Muscle of leg (tissue), 11 donors: ENCODE results near the gene SERPINA12. TPM values are rescaled to one million over a fixed set of nuclear protein-coding genes. Genes with fewer than 3 reads are reported as not detected.

Source experiments
- DNase-seq: peaks from one replicate; pipeline ENCODE4 v3.0.0; 2013
- H3K27ac ChIP-seq: one replicate; pipeline ENCODE4 v1.5.1; 2013; ENCODE audit warnings: mild to moderate bottlenecking, low read length, control low read depth
- H3K27me3 ChIP-seq: one replicate; pipeline ENCODE4 v1.6.1; 2013; ENCODE audit warnings: low read length; ENCODE audit not compliant: control insufficient read depth, insufficient read depth
- H3K36me3 ChIP-seq: one replicate; pipeline ENCODE4 v1.6.1; 2013; ENCODE audit warnings: low read length; ENCODE audit not compliant: control insufficient read depth, insufficient read depth
- H3K4me1 ChIP-seq: one replicate; pipeline ENCODE4 v1.6.1; 2013; ENCODE audit warnings: low read length; ENCODE audit not compliant: control insufficient read depth, insufficient read depth
- H3K4me3 ChIP-seq: one replicate; pipeline ENCODE4 v1.5.1; 2013; ENCODE audit warnings: low read length, control low read depth
- H3K9me3 ChIP-seq: replicated peaks from 2 replicates; pipeline ENCODE4 v1.6.1; 2013; ENCODE audit warnings: low read depth, low read length; ENCODE audit not compliant: control insufficient read depth
- WGBS: methylation state at CpG from one replicate; pipeline ENCODE4 v1.1.5; 2013; ENCODE audit warnings: missing lambda C conversion rate; ENCODE audit not compliant: insufficient coverage; 5-methylcytosine and 5-hydroxymethylcytosine counted together
- polyA plus RNA-seq, 8 donors: library from polyadenylated mRNA; unstranded; fragments of 120-200 nt; gene quantifications; one replicate each; pipeline versions ENCODE4 v1.2.1 to v1.2.3, GENCODE V29; 2013; ENCODE audit warnings: inconsistent platforms in 1 of 8, low replicate concordance in 1 of 8; ENCODE audit not compliant: insufficient read length in 8 of 8, insufficient read depth in 1 of 8
- total RNA-seq: library from RNA; stranded (reverse); fragments of 120-200 nt; gene quantifications from one replicate; pipeline ENCODE4 v1.2.4, GENCODE V29; 2013

Gene SERPINA12
- total and polyA plus RNA-seq, 9 donors = not detected

- no peak for DNase-seq
- Histone ChIP-seq H3K4me1 (no peaks in the 10 kb centered on the region), H3K9me3 (peaks cover 3% of the 10 kb centered on the region), H3K36me3 (no peaks in the 10 kb centered on the region), H3K27ac (no peak overlapping the region), H3K4me3 (no peak overlapping the region), H3K27me3 (no peaks in the 10 kb centered on the region)
- WGBS = no CpG with 5 or more reads among the region's 1 CpG
These were observed 51.2 kb downstream of the SERPINA12 start for GRCh38 chr14:94458096-94458495.

GRCh38 chr14:94455928-94456327 lies 53.3 kb downstream of the SERPINA12 start:
- Histone ChIP-seq H3K27me3 (peaks cover 3% of the 10 kb centered on the region), H3K9me3 (peaks cover 3% of the 10 kb centered on the region), H3K27ac (no peak overlapping the region), H3K36me3 (no peaks in the 10 kb centered on the region), H3K4me1 (no peaks in the 10 kb centered on the region), H3K4me3 (no peak overlapping the region)
- WGBS = no CpG with 5 or more reads among the region's 1 CpG
- DNase-seq = no peak

- Histone ChIP-seq H3K9me3 (no peaks in the 10 kb centered on the region), H3K36me3 (no peaks in the 10 kb centered on the region), H3K27ac (no peak overlapping the region), H3K4me1 (no peaks in the 10 kb centered on the region), H3K27me3 (peaks cover 8% of the 10 kb centered on the region), H3K4me3 (no peak overlapping the region)
- DNase-seq = no peak
- WGBS = no CpG with 5 or more reads among the region's 3 CpGs
These were observed 57.4 kb downstream of the SERPINA12 start for GRCh38 chr14:94451826-94452225.

GRCh38 chr14:94451091-94451771 lies 58.0 kb downstream of the SERPINA12 start:
- no peak for DNase-seq
- 3% methylated on average over 5 of the region's 8 CpGs for WGBS
- no peaks in the 10 kb centered on the region for H3K4me1 ChIP-seq
- H3K27me3 ChIP-seq = peaks cover 8% of the 10 kb centered on the region
- no peak overlapping the region for H3K4me3 ChIP-seq
- H3K27ac ChIP-seq = no peak overlapping the region
- no peaks in the 10 kb centered on the region for H3K9me3 ChIP-seq
- no peaks in the 10 kb centered on the region for H3K36me3 ChIP-seq

GRCh38 chr14:94450722-94451090 lies 58.6 kb downstream of the SERPINA12 start:
- H3K9me3 ChIP-seq = no peaks in the 10 kb centered on the region
- no peak overlapping the region for H3K27ac ChIP-seq
- H3K4me3 ChIP-seq = no peak overlapping the region
- 61% methylated on average over 3 of the region's 3 CpGs for WGBS
- no peak for DNase-seq
- H3K36me3 ChIP-seq = no peaks in the 10 kb centered on the region
- no peaks in the 10 kb centered on the region for H3K4me1 ChIP-seq
- H3K27me3 ChIP-seq = peaks cover 8% of the 10 kb centered on the region

GRCh38 chr14:94449930-94450329 lies 59.3 kb downstream of the SERPINA12 start:
- H3K4me1 ChIP-seq = no peaks in the 10 kb centered on the region
- no peak overlapping the region for H3K4me3 ChIP-seq
- no peak for DNase-seq
- no peaks in the 10 kb centered on the region for H3K9me3 ChIP-seq
- 83% methylated on average over 1 of the region's 6 CpGs for WGBS
- H3K27me3 ChIP-seq = peaks cover 8% of the 10 kb centered on the region
- H3K27ac ChIP-seq = no peak overlapping the region
- no peaks in the 10 kb centered on the region for H3K36me3 ChIP-seq

GRCh38 chr14:94448071-94448808 lies 61.0 kb downstream of the SERPINA12 start:
- H3K27ac ChIP-seq = no peak overlapping the region
- no peaks in the 10 kb centered on the region for H3K9me3 ChIP-seq
- no peaks in the 10 kb centered on the region for H3K36me3 ChIP-seq
- 79% methylated on average over 10 of the region's 14 CpGs for WGBS
- H3K4me1 ChIP-seq = no peaks in the 10 kb centered on the region
- peaks cover 8% of the 10 kb centered on the region for H3K27me3 ChIP-seq
- no peak for DNase-seq
- H3K4me3 ChIP-seq = no peak overlapping the region

GRCh38 chr14:94447206-94447605 lies 62.1 kb downstream of the SERPINA12 start:
- Histone ChIP-seq H3K4me3 (no peak overlapping the region), H3K27me3 (peaks cover 8% of the 10 kb centered on the region), H3K9me3 (no peaks in the 10 kb centered on the region), H3K4me1 (no peaks in the 10 kb centered on the region), H3K36me3 (no peaks in the 10 kb centered on the region), H3K27ac (no peak overlapping the region)
- 93% methylated on average over 1 of the region's 3 CpGs for WGBS
- DNase-seq = no peak

- H3K4me3 ChIP-seq = no peak overlapping the region
- no peak for DNase-seq
- H3K27ac ChIP-seq = no peak overlapping the region
- no peaks in the 10 kb centered on the region for H3K36me3 ChIP-seq
- WGBS = 79% methylated on average over 2 of the region's 4 CpGs
- H3K9me3 ChIP-seq = no peaks in the 10 kb centered on the region
- peaks cover 6% of the 10 kb centered on the region for H3K27me3 ChIP-seq
- H3K4me1 ChIP-seq = no peaks in the 10 kb centered on the region
These were observed 63.1 kb downstream of the SERPINA12 start for GRCh38 chr14:94446126-94446525.

GRCh38 chr14:94445003-94445402 lies 64.3 kb downstream of the SERPINA12 start:
- no peak for DNase-seq
- WGBS = no CpG with 5 or more reads among the region's 1 CpG
- H3K27ac ChIP-seq = no peak overlapping the region
- peaks cover 7% of the 10 kb centered on the region for H3K27me3 ChIP-seq
- H3K4me3 ChIP-seq = no peak overlapping the region
- no peaks in the 10 kb centered on the region for H3K36me3 ChIP-seq
- H3K9me3 ChIP-seq = no peaks in the 10 kb centered on the region
- H3K4me1 ChIP-seq = no peaks in the 10 kb centered on the region
